Right lobe of liver (tissue), 4 donors: ENCODE data around the gene GUCA2A.

ENCODE experiments used
- CTCF ChIP-seq, 4 donors: fragments of 200-600 bp in 3 of 4; fragments of 450-650 bp in 1 of 4; IDR thresholded peaks; one replicate each; pipeline versions ENCODE4 v1.5.1 to v1.8.0; 2016 to 2022; ENCODE audit warnings: antibody characterized with exemption in 4 of 4, mild to moderate bottlenecking in 2 of 4
- POLR2A ChIP-seq: fragments of 450-650 bp; IDR thresholded peaks from one replicate; pipeline ENCODE4 v1.6.1; 2017; ENCODE audit warnings: antibody characterized with exemption, mild to moderate bottlenecking
- donor health status: DM: no; HTN: no; CAD: no.
- donor health status: DM: no; HTN: no; CAD: no.
- donor health status: DM: no; HTN: yes; CAD: no.

- TF ChIP-seq CTCF (IDR thresholded peaks at IDR 0.05) (no peak), POLR2A (no peak)
These were observed 36.0 kb downstream of the GUCA2A start for GRCh38 chr1:42128499-42128898.
